Breast epithelium (tissue), 4 donors: ENCODE measurements around the gene ZNF831. TPM values are rescaled to one million over a fixed set of nuclear protein-coding genes. Genes with fewer than 3 reads are reported as not detected.

Source experiments
- DNase-seq, 2 donors: peaks; one replicate each; pipeline ENCODE4 v3.0.0-alpha.2; 2019; ENCODE audit warnings: low spot score in 2 of 2
- H3K27ac ChIP-seq, 2 donors: fragments of 200-600 bp; sonication (generic) in 1 of 2; one replicate each; pipeline ENCODE4 v1.5.1; 2016 to 2019; ENCODE audit warnings: mild to moderate bottlenecking in 1 of 2
- H3K27me3 ChIP-seq, 2 donors: fragments of 200-600 bp; sonication (generic) in 1 of 2; one replicate each; pipeline versions ENCODE4 v1.5.1 to v1.6.0; 2017 to 2019; ENCODE audit warnings: control low read depth in 1 of 2, mild to moderate bottlenecking in 1 of 2
- H3K36me3 ChIP-seq: fragments of 200-600 bp; one replicate; pipeline ENCODE4 v1.5.1; 2019
- H3K4me1 ChIP-seq, 2 donors: fragments of 200-600 bp; sonication (generic); one replicate each; pipeline ENCODE4 v1.5.1; 2016 to 2019; ENCODE audit warnings: control low read depth in 1 of 2
- H3K4me3 ChIP-seq, 3 donors: fragments of 200-600 bp; sonication (generic); 1 replicate in 2 of 3; 2 replicates in 1 of 3; pipeline ENCODE4 v1.5.1; 2016 to 2019; ENCODE audit warnings: mild to moderate bottlenecking in 3 of 3, moderate library complexity in 2 of 3
- H3K9me3 ChIP-seq, 2 donors: fragments of 200-600 bp; sonication (generic) in 1 of 2; one replicate each; pipeline ENCODE4 v1.5.1; 2016 to 2019; ENCODE audit warnings: control low read depth in 1 of 2
- CTCF ChIP-seq, 3 donors: fragments of 450-650 bp; IDR thresholded peaks; one replicate each; pipeline ENCODE4 v1.5.1; 2016 to 2017; ENCODE audit warnings: antibody characterized with exemption in 3 of 3, mild to moderate bottlenecking in 3 of 3, moderate library complexity in 3 of 3
- POLR2A ChIP-seq: fragments of 450-650 bp; IDR thresholded peaks from one replicate; pipeline ENCODE4 v1.6.1; 2016; ENCODE audit warnings: antibody characterized with exemption, mild to moderate bottlenecking, moderate library complexity
- POLR2AphosphoS5 ChIP-seq, 3 donors: sonication (generic); formaldehyde crosslinking; IDR thresholded peaks; one replicate each; pipeline ENCODE4 v1.6.1; 2017; ENCODE audit warnings: antibody characterized with exemption in 3 of 3
- intact Hi-C: fragments of 100-400 bp; cut with DNase I; formaldehyde crosslinking; loops from one replicate; pipeline ENCODE4 v1.15.1; 2023; ENCODE audit warnings: low total_unique reads
- total RNA-seq, 3 donors: library from RNA; depleted of rRNA; stranded (reverse); fragments of >200 nt; gene quantifications; one replicate each; pipeline ENCODE4 v1.1.0, GENCODE V29; 2016

The ZNF831 gene
- total RNA-seq, 3 donors from 2014 or later = 0.48 to 1.6 (median 1.2) TPM

DNA sequence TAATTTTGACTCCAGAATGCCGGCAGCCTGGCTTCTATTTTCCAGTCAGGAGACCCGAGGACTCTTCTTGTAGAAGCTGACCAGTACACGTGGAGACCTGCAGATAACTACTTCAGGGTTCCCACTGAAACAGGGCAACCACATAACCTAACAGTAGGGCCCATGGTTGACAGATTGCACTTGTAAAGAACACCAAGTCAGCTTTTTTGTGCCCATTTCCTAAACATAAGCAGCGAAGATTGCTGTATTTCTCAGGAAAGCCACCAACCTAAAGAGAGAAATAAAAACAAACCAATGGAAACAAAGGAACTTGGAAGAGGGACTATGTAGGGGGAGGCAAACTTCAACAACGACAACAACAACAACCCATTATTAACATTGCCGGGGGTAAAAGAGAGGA is 86.7 kb downstream of the ZNF831 start:
- Histone ChIP-seq H3K9me3 (no peaks in the 10 kb centered on the region), H3K27ac (no peak overlapping the region), H3K27me3 (no peaks in the 10 kb centered on the region), H3K36me3 (no peaks in the 10 kb centered on the region), H3K4me3 (no peak overlapping the region), H3K4me1 (no peaks in the 10 kb centered on the region)
- DNase-seq = no peak
- intact Hi-C loops = no loop called here
- TF ChIP-seq POLR2AphosphoS5 (IDR thresholded peaks at IDR 0.05) (no peak), POLR2A (no peak), CTCF (IDR thresholded peaks at IDR 0.05) (no peak)

- Histone ChIP-seq H3K36me3 (no peaks in the 10 kb centered on the region), H3K9me3 (no peaks in the 10 kb centered on the region), H3K4me3 (no peak overlapping the region), H3K4me1 (no peaks in the 10 kb centered on the region), H3K27me3 (no peaks in the 10 kb centered on the region), H3K27ac (no peak overlapping the region)
- DNase-seq = no peak
- intact Hi-C loops = no loop called here
- TF ChIP-seq POLR2A (no peak), CTCF (IDR thresholded peaks at IDR 0.05) (no peak), POLR2AphosphoS5 (IDR thresholded peaks at IDR 0.05) (no peak)
Measured at GRCh38 chr20:59253325-59253724, 89.7 kb downstream of the ZNF831 start.

DNA sequence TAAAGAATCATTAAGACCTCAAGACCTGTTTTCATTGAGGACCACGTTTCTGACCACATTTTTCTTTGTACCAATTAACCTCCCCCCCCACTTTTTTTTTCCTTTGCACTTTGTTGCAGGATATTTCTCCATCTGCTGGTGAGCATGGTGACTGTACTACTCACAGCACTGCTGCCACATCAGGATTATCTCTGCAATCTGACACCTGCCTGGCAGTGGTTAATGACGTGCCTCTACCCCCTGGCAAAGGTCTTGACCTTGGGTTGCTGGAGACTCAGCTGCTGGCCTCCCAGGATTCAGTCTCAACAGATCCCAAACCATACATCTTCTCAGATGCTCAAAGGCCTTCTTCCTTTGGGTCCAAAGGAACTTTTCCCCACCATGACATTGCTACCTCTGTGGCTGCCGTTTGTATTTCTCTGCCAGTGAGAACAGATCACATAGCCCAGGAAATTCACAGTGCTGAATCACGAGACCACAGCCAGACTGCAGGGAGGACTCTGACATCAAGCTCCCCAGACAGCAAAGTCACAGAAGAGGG is 90.2 kb downstream of the ZNF831 start:
- intact Hi-C loops = no loop called here
- Histone ChIP-seq H3K27me3 (no peaks in the 10 kb centered on the region), H3K9me3 (no peaks in the 10 kb centered on the region), H3K4me3 (no peak overlapping the region), H3K36me3 (no peaks in the 10 kb centered on the region), H3K27ac (no peak overlapping the region), H3K4me1 (no peaks in the 10 kb centered on the region)
- DNase-seq = no peak
- TF ChIP-seq POLR2AphosphoS5 (IDR thresholded peaks at IDR 0.05) (no peak), POLR2A (no peak)

- intact Hi-C loops = no loop called here
- no peak for DNase-seq
- no peak overlapping the region for H3K4me3 ChIP-seq
- H3K27ac ChIP-seq = no peak overlapping the region
- no peak for TF ChIP-seq CTCF (IDR thresholded peaks at IDR 0.05)
- no peak for TF ChIP-seq POLR2AphosphoS5 (IDR thresholded peaks at IDR 0.05)
- TF ChIP-seq POLR2A = no peak
- no peaks in the 10 kb centered on the region for H3K36me3 ChIP-seq
- no peaks in the 10 kb centered on the region for H3K9me3 ChIP-seq
- no peaks in the 10 kb centered on the region for H3K27me3 ChIP-seq
- H3K4me1 ChIP-seq = no peaks in the 10 kb centered on the region
Measured at GRCh38 chr20:59255256-59255655, 91.6 kb downstream of the ZNF831 start.

DNA sequence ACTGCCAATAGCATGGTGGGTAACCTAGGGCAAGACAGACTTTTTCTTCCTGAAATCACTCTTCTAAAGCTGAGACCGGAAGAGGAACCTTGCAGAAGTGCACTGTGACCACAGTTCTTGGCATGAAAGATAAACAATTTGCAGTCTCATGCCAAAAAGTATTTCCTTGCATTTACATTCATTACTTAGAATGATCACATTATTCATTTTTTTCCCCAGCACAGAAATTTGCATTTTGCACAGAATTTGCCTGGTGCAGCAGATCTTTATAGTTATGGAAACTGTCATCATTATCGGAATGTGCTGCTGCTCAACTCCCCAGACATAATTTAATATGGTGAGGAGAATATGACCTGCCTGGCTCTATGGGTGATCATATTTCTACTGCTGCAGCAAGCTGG is 94.6 kb downstream of the ZNF831 start:
- Histone ChIP-seq H3K27ac (no peak overlapping the region), H3K4me3 (no peak overlapping the region), H3K9me3 (no peaks in the 10 kb centered on the region), H3K36me3 (no peaks in the 10 kb centered on the region), H3K4me1 (no peaks in the 10 kb centered on the region), H3K27me3 (peaks cover 0 to 7% of the 10 kb centered on the region in 2 donors)
- no peak for DNase-seq
- intact Hi-C loops = no loop called here
- no peak for TF ChIP-seq POLR2AphosphoS5 (IDR thresholded peaks at IDR 0.05)
- no peak for TF ChIP-seq POLR2A
- no peak for TF ChIP-seq CTCF (IDR thresholded peaks at IDR 0.05)

GRCh38 chr20:59259946-59260345 is 96.3 kb downstream of the ZNF831 start:
- TF ChIP-seq POLR2AphosphoS5 (IDR thresholded peaks at IDR 0.05) = no peak
- no peak for TF ChIP-seq POLR2A
- no peak for TF ChIP-seq CTCF (IDR thresholded peaks at IDR 0.05)
- Histone ChIP-seq H3K4me3 (no peak overlapping the region), H3K27me3 (peaks cover 0 to 7% of the 10 kb centered on the region in 2 donors), H3K27ac (no peak overlapping the region), H3K9me3 (no peaks in the 10 kb centered on the region), H3K4me1 (no peaks in the 10 kb centered on the region), H3K36me3 (no peaks in the 10 kb centered on the region)
- no peak for DNase-seq
- intact Hi-C loops = no loop called here
